ENCODE data around the gene UBR4. TPM values are rescaled to one million over a fixed set of nuclear protein-coding genes. Genes with fewer than 3 reads are reported as not detected.

UBR4 gene
- total and polyA plus RNA-seq, 3 donors from 2014 or later: 301 to 708 (median 613) TPM

- 45 to 82% methylated on average over 13 to 14 of the region's 14 CpGs for WGBS, 2 donors
- no peaks in the 10 kb centered on the region for H3K27me3 ChIP-seq
- H3K27ac ChIP-seq: no peak overlapping the region
- no peak overlapping the region for H3K4me3 ChIP-seq
- H3K36me3 ChIP-seq (ENCODE audit: low read depth, missing control alignments): no peaks in the 10 kb centered on the region
- DNase-seq: no peak
- no peaks in the 10 kb centered on the region for H3K9me3 ChIP-seq
- TF ChIP-seq CTCF (IDR thresholded peaks at IDR 0.05) (no peak), POLR2A (IDR thresholded peaks at IDR 0.05) (no peak)
- H3K4me1 ChIP-seq: peaks cover 20% of the 10 kb centered on the region
- intact Hi-C loops (cut with DNase I; ENCODE audit: low total_unique reads): no loop called here
Observed at GRCh38 chr1:19067912-19068638, 142.0 kb downstream of the UBR4 start.

GRCh38 chr1:19067182-19067911, 142.7 kb downstream of the UBR4 start:
- Histone ChIP-seq H3K36me3 (ENCODE audit: low read depth, missing control alignments) (no peaks in the 10 kb centered on the region), H3K4me1 (peaks cover 18% of the 10 kb centered on the region), H3K27me3 (no peaks in the 10 kb centered on the region), H3K4me3 (no peak overlapping the region), H3K9me3 (no peaks in the 10 kb centered on the region), H3K27ac (no peak overlapping the region)
- intact Hi-C loops (cut with DNase I; ENCODE audit: low total_unique reads): no loop called here
- TF ChIP-seq CTCF (IDR thresholded peaks at IDR 0.05) (no peak), POLR2A (IDR thresholded peaks at IDR 0.05) (no peak)
- peak; percentile 53 for DNase-seq
- WGBS, 2 donors: 21 to 43% methylated on average over 2 to 17 of the region's 17 CpGs

GRCh38 chr1:19066874-19067181, 143.2 kb downstream of the UBR4 start:
- no peaks in the 10 kb centered on the region for H3K9me3 ChIP-seq
- peaks cover 18% of the 10 kb centered on the region for H3K4me1 ChIP-seq
- WGBS, 2 donors: 73 to 81% methylated on average over 10 of the region's 10 CpGs
- H3K36me3 ChIP-seq (ENCODE audit: low read depth, missing control alignments): no peaks in the 10 kb centered on the region
- TF ChIP-seq CTCF (IDR thresholded peaks at IDR 0.05) (no peak), POLR2A (IDR thresholded peaks at IDR 0.05) (no peak)
- no peaks in the 10 kb centered on the region for H3K27me3 ChIP-seq
- intact Hi-C loops (cut with DNase I; ENCODE audit: low total_unique reads): no loop called here
- H3K27ac ChIP-seq: no peak overlapping the region
- no peak overlapping the region for H3K4me3 ChIP-seq
- no peak for DNase-seq

GRCh38 chr1:19066248-19066873, 143.7 kb downstream of the UBR4 start:
- no peaks in the 10 kb centered on the region for H3K36me3 ChIP-seq (ENCODE audit: low read depth, missing control alignments)
- WGBS, 2 donors: 84 to 87% methylated on average over 12 to 14 of the region's 14 CpGs
- no peak overlapping the region for H3K27ac ChIP-seq
- peaks cover 18% of the 10 kb centered on the region for H3K4me1 ChIP-seq
- intact Hi-C loops (cut with DNase I; ENCODE audit: low total_unique reads): no loop called here
- H3K4me3 ChIP-seq: no peak overlapping the region
- no peak for DNase-seq
- no peaks in the 10 kb centered on the region for H3K27me3 ChIP-seq
- TF ChIP-seq POLR2A (IDR thresholded peaks at IDR 0.05) (no peak), CTCF (IDR thresholded peaks at IDR 0.05) (no peak)
- H3K9me3 ChIP-seq: no peaks in the 10 kb centered on the region
